HG03025 (cell line): ENCODE results near the gene ADGRA1.
"Not testable (repeated sequence)": the region's sequence is repeated elsewhere in the genome, so short reads cannot be mapped to it uniquely, and the experiment has no call there.

Experiments used
- ATAC-seq: cut with Tn5 transposase; IDR thresholded peaks from one replicate; pipeline ENCODE4 v1.9.1; 2021; ENCODE audit warnings: mild to moderate bottlenecking, moderate library complexity; ENCODE audit not compliant: unreplicated experiment, low FRiP score

Gene ADGRA1

DNA sequence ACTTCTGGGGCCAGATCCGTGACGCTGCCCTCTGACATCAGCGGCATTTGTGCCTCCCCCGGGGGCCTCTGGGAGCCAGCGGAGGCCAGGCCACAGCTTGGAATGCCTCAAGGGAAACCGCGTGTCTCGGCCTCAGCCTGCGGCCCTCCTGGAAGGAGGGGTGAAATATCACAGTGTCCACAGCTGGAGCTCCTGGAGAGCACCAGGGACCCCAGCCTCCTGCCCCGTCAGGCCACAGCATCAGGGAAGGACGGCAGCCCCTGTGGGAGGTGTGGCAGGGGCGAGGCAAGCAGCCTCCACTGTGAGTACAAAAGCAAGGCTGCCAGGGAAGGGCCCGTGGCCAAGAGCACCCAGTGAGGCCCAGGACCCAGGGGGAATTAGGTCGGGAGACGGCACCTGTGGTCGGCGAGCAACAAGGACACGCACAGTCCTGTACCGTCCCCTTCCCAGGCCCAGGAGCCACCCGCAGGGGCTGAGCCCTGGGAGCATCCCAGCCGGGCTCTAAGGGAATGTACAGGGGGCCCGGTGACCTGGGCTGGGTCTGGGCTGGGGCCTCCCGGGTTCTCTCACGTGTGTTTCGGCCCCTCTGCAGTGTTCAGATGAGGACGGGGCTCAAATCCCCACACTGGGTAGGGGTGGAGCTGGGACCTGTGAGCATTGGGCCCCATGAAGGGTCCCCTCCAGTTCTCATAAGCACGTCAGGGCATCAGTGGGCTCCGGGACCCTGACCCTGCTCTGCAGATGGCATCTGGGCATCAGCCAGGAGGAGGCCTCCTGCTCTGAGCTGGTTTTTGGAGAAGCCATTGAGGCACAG, 53.6 kb downstream of the ADGRA1 start:
- no peak for ATAC-seq

DNA sequence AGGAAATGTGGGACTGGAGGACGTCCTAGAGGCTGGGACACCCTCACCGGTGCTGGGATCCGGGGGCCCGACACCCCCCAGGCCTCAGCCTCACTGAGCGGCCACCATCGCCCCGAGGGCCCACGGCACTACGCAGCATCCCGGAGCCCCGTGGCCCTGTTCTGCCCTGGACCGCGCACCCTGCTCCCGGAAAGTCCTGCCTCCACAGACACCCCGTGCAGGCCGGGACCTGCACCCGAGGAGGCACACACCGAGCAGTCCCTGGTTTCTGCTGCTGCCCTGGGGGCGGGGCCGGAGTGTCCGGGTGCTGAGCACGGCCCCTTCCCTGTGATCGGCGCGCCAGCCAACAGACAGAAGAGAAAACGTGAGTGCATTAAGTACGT, 54.2 kb downstream of the ADGRA1 start:
- ATAC-seq: no peak

DNA sequence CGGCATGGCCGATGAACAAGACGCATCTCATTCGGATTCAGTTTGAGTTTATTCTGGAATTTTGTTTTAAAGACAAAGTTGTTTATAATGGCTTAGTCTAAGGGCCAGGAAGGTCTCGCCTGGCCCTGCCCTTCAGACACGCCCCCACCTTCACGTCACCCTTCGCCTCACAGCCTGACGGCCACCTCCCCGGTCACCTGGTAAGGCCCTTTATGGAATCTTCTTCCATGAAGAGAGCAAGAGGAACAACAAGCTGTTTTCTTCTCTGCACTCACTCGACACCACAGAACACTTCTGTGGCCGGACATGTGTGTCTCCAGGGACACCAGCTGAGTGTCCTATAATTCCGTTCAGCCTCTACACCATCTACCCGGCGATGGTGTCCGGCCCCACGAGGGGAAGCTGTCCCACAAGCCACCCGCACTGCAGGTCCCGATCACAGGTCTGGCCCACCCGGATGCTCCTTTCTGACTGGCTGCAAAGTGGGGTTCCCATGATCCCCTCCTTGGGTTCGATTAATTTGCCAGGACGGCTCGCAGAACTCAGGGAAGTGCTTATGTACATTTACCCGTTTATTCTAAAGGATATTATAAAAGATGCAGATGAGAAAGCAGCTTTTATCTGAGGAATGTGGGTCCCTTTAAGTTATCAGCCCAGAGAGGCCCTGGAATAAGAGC, 54.9 kb downstream of the ADGRA1 start:
- ATAC-seq: no peak

DNA sequence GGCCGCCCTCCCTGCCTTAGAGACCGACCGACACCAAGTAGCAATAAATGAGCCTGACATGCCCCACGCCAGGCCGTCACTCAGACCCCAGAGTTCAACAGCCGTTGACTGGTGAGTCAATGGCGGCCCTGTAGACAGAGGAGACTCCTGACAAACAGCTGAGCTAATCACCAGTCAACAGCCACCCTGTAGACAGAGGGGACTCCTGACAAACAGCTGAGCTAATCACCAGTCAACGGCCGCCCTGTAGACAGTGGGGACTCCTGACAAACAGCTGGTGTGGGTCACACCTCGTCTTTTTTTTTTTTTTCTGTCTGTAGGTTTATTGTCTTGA, 55.4 kb downstream of the ADGRA1 start:
- ATAC-seq: no peak

DNA sequence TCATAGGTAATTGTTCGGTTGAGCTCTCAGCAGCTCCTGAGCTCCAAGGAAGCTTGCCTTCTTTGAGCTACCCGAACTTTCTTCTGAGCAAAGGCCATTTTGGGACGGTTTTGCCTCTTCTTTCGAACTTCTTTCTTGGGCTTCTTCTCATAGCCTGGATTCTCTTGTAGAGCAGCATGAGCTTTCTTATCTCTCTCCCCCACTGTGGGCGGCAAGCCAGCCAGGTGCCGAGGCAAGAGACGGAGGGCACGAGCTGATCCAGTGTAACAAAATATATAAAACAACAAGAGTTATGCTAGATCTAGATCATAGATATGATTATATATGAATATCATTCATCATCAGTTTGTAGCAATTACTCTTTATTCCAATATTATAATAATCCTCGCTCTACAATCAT, 55.8 kb downstream of the ADGRA1 start:
- no peak for ATAC-seq

DNA sequence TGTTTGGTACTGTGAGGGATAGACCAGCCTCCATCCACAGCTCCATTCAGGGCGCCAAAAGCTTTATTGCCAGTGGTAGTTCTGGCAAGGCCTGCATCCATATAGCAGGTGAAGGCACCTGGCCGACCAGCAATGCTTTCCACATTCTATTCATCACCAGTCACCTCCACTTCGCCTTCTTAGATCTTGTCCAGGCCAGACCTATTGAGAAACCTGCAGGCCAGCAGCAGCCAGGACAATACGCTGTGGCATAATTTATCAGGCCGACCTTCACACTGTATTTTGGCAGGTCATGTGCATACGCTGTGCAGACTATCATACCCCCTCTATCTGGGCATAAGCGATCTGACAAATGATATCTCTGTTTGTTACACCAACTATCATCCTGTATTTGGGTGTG, 57.0 kb downstream of the ADGRA1 start:
- ATAC-seq: no peak

DNA sequence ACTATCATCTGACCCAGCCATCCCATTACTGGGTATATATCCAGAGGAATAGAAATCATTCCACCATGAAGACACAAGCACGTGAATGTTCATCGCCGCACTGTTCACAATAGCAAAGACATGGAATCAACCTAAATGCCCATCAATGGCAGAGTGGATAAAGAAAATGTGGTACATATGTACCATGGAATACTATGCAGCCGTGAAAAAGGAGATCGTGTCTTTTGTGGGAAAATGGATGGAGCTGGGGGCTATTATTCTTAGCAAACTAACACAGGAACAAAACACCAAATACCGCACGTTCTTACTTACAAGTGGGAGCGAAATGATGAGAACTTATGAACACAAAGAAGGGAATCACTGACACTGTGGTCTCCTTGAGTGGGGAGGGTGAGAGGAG, 62.5 kb downstream of the ADGRA1 start:
- ATAC-seq: no peak

DNA sequence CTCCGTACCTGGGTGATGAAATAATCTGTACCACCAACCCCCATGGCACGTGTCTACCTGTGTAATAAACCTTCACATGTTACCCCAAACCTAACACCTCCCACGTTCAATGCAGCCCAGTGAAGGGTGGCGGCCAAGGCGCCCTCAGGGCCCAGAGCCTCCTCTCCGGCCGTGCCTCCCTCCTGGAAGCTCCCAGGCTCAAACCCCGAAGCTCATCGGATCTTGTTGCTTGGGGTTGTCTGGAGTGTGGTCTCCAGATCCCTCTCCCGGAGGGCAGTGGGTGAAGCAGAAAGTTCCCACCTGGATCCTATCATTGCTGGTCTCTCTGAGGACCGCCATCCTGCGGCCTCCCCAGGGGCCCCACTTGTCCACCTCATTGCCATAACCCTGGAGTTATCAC, 62.9 kb downstream of the ADGRA1 start:
- no peak for ATAC-seq

DNA sequence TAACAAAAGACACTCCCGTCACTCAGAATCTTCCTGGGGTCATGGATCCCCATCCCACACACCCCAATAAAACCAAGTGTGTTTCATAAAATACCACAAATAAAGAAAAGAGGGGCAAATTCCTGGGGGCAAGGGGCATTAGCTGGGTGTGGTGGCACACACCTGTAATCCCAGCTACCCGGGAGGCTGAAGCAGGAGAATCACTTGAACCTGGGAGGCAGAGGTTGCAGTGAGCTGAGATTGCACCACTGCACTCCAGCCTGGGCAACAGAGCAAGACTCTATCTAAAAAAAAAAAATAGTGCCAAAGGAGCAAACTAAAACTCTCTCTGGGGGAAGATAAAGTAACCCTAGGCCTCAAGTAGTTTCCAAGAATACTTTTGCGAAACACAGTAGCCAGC, 63.3 kb downstream of the ADGRA1 start:
- ATAC-seq: not testable (repeated sequence)

DNA sequence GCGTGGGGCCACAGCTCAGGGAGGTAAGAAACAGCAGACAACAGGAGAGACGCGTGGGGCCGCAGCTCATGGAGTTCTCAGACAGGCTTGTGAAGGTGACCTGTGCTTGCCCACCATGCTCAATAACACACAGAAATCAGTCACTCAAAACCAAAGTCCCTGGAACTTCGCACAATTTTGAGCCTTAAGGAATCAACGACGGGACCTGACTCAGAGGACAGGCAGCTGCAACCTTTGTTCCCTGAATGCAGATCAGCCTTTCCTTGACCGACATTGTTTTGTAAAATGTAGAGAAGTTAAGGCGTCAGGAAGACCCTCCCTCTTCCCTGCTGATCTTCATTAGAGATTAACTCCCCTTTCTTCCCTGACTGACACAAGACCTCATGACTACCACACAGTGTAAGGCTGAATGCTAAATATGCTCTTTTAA, 63.8 kb downstream of the ADGRA1 start:
- no peak for ATAC-seq

DNA sequence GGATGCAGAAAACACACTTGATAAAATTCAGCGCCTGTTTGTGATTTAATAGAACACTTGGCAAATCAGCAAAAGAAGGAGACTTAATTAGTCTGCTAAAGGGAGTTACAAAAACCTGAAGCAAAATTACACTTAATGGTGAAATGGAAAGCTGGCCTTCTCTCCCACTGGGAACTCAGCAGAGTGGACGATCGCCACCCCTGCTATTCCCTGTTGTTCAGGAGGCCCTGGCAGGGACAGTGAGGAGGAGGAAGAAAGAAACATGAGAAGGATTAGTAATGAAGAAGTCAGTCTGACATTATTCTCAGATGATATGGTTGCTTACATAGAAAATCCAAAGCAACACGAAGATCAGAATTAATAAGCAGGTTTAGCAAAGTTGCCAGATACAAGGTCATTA, 66.7 kb downstream of the ADGRA1 start:
- ATAC-seq: no peak

DNA sequence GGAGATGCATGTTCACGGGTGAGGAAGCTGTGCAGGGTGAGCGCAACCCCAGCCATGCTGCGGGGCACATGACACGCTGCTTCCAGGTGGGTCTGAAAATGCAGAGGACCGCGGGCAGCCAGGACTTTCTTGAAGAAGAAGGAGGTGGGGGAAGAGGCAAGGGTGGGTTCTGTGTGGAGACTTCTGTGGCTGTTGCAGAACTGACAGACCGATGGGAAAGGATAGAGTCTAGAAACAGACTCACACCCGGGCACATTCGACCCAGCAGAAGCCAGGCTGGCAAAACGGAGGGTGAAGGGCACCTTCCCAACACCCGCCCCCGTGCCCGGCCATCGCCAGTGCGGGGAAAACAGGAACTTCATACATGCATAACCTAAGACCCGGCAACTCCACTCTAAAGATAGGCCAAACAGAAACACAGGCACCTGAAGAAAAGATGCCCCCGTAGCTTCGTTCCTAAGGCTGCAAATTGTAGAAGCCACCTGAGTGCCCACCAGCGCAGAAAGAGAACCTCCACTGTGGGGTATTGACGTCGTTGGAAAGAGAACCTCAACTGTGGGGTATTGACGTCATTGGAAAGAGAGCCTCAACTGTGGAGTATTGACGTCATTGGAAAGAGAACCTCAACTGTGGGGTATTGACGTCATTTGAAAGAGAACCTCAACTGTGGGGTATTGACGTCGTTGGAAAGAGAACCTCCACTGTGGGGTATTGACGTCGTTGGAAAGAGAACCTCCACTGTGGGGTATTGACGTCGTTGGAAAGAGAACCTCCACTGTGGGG, 67.5 kb downstream of the ADGRA1 start:
- no peak for ATAC-seq

DNA sequence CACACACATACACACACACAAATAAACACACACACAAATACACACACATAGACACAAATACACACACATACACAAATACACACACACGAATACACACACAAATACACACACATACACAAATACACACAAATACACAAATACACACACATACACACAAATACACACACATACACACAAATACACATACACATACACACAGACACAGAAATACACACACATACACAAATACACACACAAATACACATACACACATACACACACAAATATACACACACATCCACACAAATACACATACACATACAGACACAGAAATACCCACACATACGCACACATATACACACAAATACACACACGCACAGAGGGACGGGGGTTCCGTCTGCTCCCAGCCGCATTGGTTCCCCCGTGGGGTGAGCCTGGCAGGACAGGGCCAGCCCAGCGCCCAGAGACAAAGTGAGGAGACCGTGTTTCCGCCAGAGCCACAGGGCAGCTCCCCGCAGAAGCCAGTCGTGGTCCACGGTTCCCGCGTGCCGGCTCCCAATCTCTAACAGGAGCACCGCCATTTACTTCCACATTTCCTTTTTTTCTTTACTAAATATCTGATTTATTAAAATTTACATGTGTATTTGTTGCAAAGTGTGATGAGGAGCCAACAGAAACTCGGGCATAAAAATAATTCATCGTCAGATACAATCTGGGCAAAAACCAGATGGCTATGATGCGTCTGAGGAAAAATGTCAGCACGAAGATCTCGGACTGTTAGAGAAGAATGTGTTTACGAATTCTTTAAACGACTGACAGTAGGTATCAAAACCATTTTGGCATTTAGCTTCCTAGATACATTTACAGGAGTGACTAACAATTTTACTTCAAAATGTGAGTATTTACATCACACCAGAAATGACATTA, 69.2 kb downstream of the ADGRA1 start:
- ATAC-seq: no peak

DNA sequence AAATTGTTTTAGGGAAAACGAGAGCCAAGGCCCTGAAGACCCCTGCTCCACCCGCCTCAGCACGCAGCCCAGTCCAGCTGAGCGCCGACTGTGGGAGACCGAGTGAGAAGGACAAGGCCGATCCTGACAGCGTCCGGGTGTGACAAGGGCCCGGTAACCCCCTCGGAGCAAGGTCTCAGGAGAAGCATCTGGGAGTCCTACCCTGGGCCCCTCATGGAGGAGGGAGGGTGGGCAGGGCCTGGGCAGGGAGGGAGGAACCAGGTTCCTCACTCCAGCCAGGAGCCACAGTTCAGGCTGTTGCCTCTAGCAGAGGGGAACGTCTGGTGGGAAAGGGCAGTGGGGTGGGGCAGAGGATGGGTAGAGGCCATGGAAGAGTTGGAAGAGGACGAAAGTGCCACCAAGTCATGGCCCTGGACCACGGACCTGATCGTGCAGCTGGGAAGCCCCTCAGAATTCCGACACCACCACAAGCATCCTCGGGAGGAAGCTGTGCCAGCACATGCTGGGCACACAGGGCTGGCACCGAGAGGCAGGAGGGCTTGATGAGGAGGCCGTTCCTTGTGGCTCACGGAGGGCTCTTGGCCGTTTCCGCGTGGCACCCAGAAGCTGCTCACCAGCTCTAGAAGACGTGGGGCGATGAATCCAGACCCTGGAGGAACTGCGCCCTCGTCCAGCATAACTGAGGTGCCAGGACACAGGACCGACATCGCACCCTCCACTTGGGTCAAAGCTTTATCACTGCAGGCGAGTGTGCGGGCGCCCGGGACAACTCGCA, 70.1 kb downstream of the ADGRA1 start:
- ATAC-seq: no peak

DNA sequence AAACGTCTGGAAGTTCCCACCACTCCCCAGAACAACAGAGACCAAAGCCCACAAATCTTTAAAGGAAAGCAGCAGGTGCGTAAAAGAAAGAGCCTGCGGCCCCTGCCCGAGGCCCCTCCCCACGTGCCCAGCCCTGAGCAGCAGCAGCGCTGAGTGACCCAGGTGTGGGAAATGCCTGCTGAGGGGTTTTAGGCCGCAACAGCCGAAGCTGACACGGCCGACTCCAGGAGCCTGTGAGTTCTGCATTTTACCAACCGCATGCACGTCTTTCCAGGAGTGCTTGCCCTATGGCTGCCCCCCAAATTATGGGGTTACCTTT, 70.7 kb downstream of the ADGRA1 start:
- ATAC-seq: no peak

DNA sequence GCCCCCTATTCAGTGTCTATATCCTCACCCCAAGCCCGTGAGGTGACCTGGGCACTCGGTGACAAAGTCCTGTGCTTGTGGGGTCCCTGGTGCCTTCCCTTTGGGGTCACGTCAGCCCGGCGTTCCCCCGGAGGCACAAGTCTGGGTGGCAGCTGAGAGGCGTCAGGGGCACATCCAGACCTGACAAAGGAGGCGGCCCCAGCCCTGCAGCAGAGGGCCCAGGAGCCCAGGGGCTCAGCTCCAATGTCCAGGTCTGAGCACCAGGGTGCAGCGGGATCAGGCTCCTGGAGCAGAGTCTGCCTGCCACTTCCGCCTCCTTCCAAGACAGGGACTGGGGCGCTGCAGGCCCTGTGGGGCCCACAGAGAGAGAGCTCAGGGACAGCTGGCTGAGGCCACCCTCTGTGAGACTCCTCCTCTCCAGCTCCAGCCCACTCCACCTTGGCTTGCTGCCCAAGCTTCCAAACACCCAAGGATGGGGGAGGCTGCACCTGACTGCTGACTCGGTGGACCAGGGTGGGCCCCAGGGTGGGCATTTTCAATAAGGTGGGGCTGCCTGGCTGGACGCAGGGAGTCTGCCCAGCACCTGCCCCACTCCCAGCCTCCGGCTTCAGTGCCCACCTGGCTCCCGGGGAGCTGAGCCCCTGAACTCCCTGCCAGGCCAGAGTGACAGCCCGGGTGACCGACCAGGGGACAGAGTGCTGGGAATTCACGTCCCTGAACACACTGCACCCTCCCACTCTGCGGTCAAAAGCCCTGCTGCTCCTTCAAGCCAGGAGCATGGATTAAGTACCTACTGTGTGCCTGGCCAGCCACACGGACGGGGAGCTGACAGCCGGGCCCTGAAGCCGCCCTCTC, 71.3 kb downstream of the ADGRA1 start:
- ATAC-seq: no peak

DNA sequence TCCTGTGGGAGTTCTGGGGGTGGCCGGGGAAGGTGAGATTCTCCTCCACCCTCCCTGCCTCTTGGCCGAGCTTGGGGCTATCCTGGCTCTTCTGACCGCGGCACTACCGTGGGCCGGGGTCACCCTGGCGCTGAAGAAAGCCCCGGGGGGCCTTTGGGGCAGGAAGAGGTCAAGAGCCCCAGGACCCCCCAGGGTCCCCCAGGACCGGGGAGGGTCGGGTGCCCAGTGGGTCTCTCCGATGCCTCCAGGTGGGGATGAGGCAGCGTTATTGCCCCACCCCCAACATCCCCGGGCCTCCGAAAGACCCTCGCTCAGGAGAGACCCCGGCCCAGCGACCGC, 71.9 kb downstream of the ADGRA1 start:
- ATAC-seq: no peak

DNA sequence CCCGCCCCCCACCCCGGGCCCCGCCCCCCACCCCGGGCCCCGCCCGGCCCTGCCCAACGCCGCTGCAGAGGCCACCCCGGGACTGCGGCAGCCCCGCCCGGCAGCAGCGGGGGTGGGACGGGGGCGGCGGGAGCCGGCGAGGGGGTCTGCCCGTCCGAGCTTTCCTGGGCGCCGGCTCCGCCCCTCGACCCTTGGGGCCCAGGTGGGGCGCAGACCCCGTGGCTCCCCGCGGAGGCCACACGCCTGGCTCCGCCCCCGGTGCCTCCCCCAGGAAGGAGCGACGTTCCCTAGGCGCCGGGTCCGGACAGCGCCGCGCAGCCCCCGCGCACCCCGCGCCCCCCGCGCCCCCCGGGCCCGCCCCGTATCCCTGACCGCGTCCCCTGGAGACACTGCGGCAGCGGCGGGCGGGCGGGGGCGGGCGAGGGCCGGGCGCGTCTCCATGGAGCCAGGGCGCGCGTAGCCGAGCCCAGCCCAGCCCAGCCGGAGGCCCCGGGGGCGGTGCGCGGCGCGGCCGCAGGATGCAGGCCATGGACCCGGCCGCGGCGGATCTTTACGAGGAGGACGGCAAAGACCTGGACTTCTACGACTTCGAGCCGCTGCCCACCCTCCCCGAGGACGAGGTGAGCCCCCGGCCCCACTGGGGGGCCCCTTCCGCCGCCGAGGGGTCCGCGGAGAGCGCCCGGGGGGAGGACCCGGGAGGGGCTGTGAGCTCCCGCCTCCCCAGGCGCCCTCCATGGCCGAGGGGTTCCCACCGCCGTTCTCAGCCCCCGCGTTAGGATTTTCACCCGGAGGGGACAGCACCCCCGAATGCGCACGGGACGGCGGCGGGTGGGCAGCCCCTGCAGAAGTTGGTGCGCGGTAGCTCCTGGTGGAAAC, 72.5 kb downstream of the ADGRA1 start, which contains the start of gene KNDC1:
KNDC1 (plus strand) TSS at position 270 of the 876 bp plus-strand sequence; CDS start at position 519, 249 bp downstream.
- no peak for ATAC-seq
